ACHN (cell line): Measurements from ENCODE around the gene HOXD8.
A peak's percentile ranks its signal among the peaks of the same experiment; 100 is the strongest.

Source experiments
- DNase-seq: peaks from one replicate; pipeline ENCODE4 v3.0.0-alpha.2; 2015
- in situ Hi-C: cut with HindIII; loops from 2 replicates; pipeline ENCODE4 v1.10.0; 2017; ENCODE audit warnings: low sequenced_read_pairs, low pct_ligation_motif_present, low pct_unique_long_range_greater_than_20kb

HOXD8 gene

GRCh38 chr2:176172895-176173566 is 43.5 kb downstream of the HOXD8 start:
- in situ Hi-C loops: no loop called here
- DNase-seq: no peak

GRCh38 chr2:176173567-176174381 is 44.3 kb downstream of the HOXD8 start:
- no peak for DNase-seq
- in situ Hi-C loops: no loop called here

GRCh38 chr2:176174382-176174823 is 44.9 kb downstream of the HOXD8 start:
- in situ Hi-C loops: no loop called here
- DNase-seq: no peak

GRCh38 chr2:176174824-176175708 is 45.6 kb downstream of the HOXD8 start:
- DNase-seq: no peak
- in situ Hi-C loops: no loop called here

GRCh38 chr2:176175709-176176607 is 46.5 kb downstream of the HOXD8 start:
- no peak for DNase-seq
- in situ Hi-C loops: no loop called here

- in situ Hi-C loops: no loop called here
- no peak for DNase-seq
These were observed 48.1 kb downstream of the HOXD8 start for GRCh38 chr2:176177580-176178037.

- peak; percentile 61 for DNase-seq
- in situ Hi-C loops: no loop called here
These were observed 48.7 kb downstream of the HOXD8 start for GRCh38 chr2:176178038-176178756.

GRCh38 chr2:176178757-176179295 is 49.3 kb downstream of the HOXD8 start:
- in situ Hi-C loops: no loop called here

GRCh38 chr2:176181551-176181950 is 52.0 kb downstream of the HOXD8 start:
- DNase-seq: no peak
- in situ Hi-C loops: no loop called here

More at GRCh38 chr2:176178757-176179295, 49.3 kb downstream of the HOXD8 start:
- no peak for DNase-seq
